ENCODE results near the gene ZMYM3.

The ZMYM3 gene

DNA sequence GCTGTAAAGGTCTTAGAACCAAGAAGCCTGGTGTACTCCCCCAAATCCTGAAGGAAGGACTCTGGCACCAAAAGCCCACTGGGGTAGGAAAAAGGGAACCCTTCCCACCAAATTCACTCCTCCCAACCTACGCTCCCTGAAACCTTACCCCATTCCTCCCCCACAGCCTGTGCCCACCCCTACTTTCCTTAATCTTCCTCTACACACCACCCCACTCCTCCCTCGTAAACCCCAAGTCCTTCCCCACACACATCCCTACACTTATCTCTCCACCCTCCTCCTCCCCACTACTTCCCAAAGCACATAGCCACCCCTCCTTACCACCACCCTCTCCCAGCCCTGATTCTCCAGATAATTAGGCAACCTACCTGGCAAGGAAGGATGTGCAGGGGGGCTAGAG is 1.7 kb downstream of the ZMYM3 start:
- no peak for DNase-seq

- peak in 1 of 2 donors; percentile 5 for DNase-seq
Measured at GRCh38 chrX:71251466-71251973, 2.4 kb downstream of the ZMYM3 start.

DNA sequence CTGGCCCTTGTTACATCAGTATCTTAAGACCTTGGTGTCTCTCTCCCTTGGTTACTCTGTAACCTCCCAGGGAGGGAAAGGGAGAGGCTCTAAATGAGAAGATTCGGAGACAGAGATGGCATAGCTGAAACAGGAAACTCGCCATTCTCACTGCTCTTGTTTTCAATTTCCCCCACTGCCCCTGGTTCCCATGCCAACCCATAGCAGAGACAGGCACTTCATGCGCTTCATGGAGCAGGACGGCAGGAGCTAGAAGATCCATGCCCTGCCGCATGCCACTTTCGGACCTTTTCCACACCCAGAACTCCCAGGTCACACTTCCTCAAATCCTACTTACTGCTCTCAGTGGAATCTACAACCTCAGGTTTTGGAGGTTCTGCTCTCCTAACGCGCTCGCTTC is 3.1 kb downstream of the ZMYM3 start:
- DNase-seq, result no peak

DNA sequence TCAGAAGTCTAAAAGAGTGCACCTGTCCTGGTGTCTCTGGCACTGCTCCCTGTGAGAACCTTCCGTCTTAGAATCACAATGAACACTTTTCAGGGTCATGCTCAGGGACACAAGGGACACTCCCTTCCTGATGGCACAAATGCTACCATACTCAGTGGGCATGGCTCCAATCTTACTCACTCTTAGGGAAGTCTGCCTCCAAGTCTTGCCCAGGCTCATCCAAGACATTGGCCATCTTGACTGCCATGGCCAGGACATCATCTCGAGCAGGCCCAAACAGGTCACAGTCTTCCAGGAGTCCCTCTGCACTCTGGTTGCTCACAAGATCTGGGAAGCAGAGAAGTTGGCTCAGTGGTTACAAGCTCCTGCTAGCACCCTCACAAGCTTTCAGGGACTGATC is 8.8 kb downstream of the ZMYM3 start:
- DNase-seq, result no peak

DNA sequence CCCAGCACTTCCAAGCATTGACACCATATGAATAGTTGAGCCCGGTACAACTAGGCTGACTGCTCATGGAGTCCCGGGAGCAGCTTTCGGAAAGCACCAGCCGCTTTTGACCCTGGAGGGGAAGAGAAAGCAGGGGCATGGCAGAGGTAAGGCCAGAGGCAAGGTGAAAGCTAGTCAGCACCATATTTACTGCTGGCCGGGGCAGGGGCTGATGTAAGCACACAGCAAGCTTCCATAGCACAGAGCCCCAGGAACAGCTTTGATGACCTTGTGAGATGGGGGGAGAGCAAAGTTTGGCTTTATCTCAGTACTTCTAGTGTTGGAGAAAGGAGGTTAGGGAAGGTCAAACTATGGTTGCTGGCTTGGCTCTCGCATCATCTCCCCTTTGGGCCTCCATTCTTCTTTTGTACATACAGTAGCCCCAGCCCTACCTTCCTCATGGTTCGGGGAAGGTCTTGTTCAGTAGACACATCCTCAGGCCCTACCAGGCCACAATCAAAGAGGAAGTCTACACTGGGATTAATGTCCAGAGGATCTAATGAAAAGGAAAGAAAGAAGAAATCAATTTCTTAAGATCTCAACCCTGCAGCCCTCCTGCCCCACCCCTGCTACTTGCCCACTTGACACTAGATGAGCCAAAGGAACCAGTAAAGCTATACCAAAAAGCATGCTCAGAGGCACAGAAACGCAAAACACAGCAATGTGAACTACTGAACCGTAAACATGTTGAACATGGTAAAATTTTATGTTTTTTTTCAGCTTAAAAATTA is 9.4 kb downstream of the ZMYM3 start:
- DNase-seq, result no peak

DNA sequence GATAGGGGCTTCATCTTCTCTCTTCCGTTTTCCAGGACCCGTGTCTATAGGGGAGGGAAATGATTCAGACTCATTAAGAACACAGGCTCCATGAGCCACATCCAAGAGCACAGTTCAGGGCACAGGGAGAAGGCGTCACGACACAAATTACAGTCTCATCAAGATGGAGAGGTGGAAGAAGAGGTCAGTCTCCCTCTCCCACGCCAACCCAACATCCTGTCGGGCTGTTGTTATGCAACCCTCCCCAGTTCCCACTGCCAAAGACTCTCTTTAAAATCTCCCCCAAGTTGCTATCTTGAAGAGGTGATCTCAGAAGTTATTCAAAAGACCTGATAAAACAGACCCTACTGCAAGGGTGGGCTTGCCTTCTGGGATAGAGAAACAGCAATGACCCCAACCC is 12.6 kb downstream of the ZMYM3 start:
- DNase-seq, result no peak

GRCh38 chrX:71239781-71240180 is 14.2 kb downstream of the ZMYM3 start:
- no peak for DNase-seq

DNA sequence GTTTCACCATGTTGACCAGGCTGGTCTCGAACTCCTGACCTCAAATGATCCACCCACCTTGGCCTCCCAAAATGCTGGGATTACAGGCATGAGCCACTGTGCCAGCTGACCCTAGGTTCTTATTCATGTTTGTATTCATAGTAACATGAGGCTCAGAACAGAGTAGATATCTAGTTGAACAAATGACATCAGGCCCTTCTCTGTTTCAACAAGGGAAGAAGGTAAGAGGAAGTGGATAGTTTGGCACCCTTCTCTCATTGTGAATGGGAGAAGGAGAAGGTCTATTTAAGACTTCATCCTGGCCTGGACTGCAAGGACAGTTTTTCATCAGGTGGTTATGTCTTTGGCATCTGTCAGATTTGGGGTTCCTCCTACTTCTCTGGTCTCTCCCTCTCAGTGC is 17.1 kb downstream of the ZMYM3 start:
- no peak for DNase-seq

- no peak for DNase-seq
Measured at GRCh38 chrX:71235482-71235881, 18.5 kb downstream of the ZMYM3 start.

- DNase-seq, result no peak
Measured at GRCh38 chrX:71228063-71228642, 25.8 kb downstream of the ZMYM3 start.

DNA sequence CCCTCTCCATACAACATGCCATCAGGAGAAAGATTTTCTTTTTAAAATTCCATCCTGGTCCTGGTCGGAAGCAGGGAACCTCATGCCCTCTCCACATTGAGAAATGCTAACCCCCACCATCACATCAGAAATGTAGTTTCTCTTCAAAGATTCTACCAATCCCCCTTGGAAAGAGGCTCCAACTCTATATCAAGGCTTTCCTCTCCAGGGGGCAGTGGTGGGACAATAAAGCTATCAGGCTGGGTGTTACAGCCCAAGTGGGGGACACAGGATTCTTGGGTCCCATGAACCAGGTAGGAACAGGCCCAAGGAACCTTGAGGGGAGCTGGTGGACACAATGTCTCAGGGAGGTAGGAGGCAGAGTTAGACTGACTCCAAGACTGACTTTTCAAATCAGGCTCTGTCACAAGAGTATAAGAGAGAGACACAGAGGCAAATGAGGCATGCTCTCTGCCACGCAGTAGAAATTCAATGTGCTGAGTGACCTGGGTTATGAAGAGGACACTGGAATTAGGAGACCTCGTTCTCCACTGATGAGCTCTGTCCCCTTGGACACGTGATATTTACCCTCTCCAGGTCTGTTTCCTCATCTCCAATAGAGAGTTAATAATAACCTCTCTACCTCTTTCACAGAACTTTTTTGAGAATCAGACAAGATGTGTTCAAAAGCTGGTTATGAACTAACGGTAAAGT is 26.4 kb downstream of the ZMYM3 start:
- no peak for DNase-seq

DNA sequence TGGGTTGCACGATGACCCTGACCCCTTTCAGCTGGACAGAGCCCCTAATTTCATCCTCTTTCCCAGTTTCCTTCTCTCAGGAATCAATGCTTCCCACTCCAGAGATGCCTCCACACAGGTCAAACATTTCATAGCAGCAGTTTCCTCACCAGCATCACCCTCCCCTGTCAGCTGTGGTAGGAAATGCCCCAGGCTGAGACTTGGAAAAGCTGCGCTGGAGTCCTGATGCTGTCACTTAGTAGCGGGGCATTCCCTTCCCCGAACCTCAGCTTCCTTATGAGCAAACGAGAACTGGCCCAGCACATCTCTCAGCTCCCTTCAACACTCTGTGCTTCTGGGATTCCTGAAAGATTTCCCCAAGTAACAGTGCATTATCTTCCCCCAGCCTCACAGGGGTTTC is 28.3 kb downstream of the ZMYM3 start:
- DNase-seq, result no peak

- DNase-seq, result no peak
Measured at GRCh38 chrX:71225009-71225408, 28.9 kb downstream of the ZMYM3 start.

- no peak for DNase-seq
Measured at GRCh38 chrX:71224098-71224708, 29.7 kb downstream of the ZMYM3 start.

DNA sequence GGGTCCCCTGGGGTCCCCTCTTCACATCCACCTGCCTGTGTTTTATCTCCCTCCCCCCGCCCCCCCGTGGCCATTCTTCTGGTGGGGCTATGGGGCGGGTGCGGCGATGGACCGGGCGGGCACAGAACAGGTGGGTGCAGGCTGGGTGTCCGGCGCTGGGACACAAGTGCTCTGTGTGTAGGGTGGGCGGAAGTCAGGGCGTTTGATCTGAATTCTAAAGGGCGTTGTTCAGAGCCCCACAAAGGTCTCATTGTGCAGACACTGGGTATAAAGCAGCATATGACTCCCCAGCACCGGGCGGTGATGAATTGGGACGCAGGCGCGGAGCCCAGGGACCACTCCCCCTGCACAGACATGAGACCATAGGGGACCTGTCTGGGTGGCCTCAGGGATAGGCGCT is 31.0 kb downstream of the ZMYM3 start, which contains the start of gene GJB1:
Gene GJB1, plus strand, starts transcription at position 296 of the 400 bp plus-strand sequence. CDS start 484 bp downstream, outside the sequence.
- DNase-seq, result no peak

DNA sequence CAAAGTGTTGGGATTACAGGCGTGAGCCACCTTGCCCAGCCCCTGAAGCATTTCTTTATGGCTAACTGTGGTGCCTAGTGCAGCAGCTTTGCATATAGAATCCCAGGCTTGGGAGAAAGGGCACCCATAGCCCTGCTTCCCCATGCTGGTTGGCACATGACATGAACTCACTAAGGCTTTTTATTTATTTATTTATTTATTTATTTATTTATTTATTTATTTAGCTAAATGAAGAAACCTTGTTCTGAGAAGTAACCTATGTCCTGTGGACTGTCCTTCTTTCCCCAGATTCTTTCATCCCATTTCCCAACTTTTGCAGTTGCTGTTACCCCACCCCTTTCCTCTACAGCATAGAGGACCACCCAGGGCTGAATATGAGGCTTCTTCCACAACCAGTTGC is 32.8 kb downstream of the ZMYM3 start:
- DNase-seq, result no peak

- DNase-seq, result no peak
Measured at GRCh38 chrX:71217298-71217697, 36.6 kb downstream of the ZMYM3 start.

- no peak for DNase-seq
Measured at GRCh38 chrX:71216485-71216884, 37.5 kb downstream of the ZMYM3 start.

- DNase-seq, result no peak
Measured at GRCh38 chrX:71215338-71215912, 38.5 kb downstream of the ZMYM3 start.

DNA sequence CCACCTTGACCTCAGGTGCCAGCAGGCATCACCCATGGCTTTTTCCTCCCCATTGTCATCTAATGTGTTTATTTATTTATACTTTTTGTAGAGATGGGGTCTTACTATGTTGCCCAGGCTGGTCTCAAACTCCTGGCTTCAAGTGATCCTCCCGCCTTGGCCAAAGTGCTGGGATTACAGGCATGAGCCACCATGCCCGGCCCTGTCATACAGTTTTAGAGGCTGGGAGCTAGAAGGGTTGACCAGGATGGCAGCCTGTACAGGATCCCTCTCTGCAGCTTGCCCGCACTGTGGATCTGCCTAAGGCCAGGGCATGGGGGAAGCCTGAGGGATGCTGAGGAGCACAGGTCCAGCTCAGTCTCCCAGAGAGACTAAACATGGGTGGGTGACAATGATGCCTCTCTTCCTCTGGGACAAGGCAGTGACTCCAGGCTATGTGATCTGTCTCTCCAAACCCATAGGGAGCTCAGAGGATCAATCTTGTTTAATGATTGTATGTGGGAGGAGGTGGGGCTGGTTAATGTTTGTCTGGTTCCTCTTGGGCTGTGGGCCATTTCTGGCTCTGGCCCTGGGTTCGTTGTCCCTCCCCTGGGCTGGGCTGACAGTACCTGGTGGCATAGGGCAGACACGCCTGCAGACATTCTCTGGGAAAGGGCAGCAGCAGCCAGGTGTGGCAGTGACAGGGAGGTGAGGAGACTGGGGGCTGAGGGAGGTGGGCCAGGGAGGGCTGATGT is 39.2 kb downstream of the ZMYM3 start:
- DNase-seq, result no peak

GRCh38 chrX:71214152-71214551 is 39.8 kb downstream of the ZMYM3 start:
- no peak for DNase-seq

- no peak for DNase-seq
Measured at GRCh38 chrX:71212536-71212935, 41.4 kb downstream of the ZMYM3 start.
